T-helper 22 cell (primary cell): ENCODE data around the gene RAB4A.

ENCODE experiments used
- DNase-seq: peaks from one replicate; pipeline ENCODE4 v3.0.0-alpha.2; 2020; ENCODE audit warnings: low read depth

Gene RAB4A

GRCh38 chr1:229244091-229244490 is 26.8 kb upstream of the RAB4A start:
- DNase-seq = no peak

GRCh38 chr1:229247871-229248270 is 23.0 kb upstream of the RAB4A start:
- no peak for DNase-seq

GRCh38 chr1:229248821-229249817 is 21.8 kb upstream of the RAB4A start:
- no peak for DNase-seq

- DNase-seq = no peak
Observed at GRCh38 chr1:229249854-229250644, 20.9 kb upstream of the RAB4A start.

GRCh38 chr1:229251185-229251584 is 19.7 kb upstream of the RAB4A start:
- no peak for DNase-seq

GRCh38 chr1:229252228-229252984 is 18.5 kb upstream of the RAB4A start:
- DNase-seq = no peak

GRCh38 chr1:229253151-229253974 is 17.5 kb upstream of the RAB4A start:
- DNase-seq = no peak

- DNase-seq = no peak
Observed at GRCh38 chr1:229254910-229255541, 15.9 kb upstream of the RAB4A start.

- peak; percentile 22 for DNase-seq
Observed at GRCh38 chr1:229258031-229258756, 12.7 kb upstream of the RAB4A start.

GRCh38 chr1:229258757-229259060 is 12.2 kb upstream of the RAB4A start:
- DNase-seq = no peak

- DNase-seq = no peak
Observed at GRCh38 chr1:229260297-229260696, 10.6 kb upstream of the RAB4A start.

- no peak for DNase-seq
Observed at GRCh38 chr1:229262239-229262638, 8.7 kb upstream of the RAB4A start.

GRCh38 chr1:229263254-229263653 is 7.7 kb upstream of the RAB4A start:
- no peak for DNase-seq

GRCh38 chr1:229264068-229264467 is 6.8 kb upstream of the RAB4A start:
- DNase-seq = no peak

- no peak for DNase-seq
Observed at GRCh38 chr1:229264487-229264886, 6.4 kb upstream of the RAB4A start.

GRCh38 chr1:229266274-229266673 is 4.6 kb upstream of the RAB4A start:
- DNase-seq = no peak

GRCh38 chr1:229266832-229267500 is 3.9 kb upstream of the RAB4A start:
- no peak for DNase-seq

- no peak for DNase-seq
Observed at GRCh38 chr1:229268505-229268904, 2.4 kb upstream of the RAB4A start.

GRCh38 chr1:229271448-229272159 is 693 bp downstream of the RAB4A start:
- DNase-seq = no peak
